PC-9 (cell line): ENCODE results near the gene RALGPS2.

Source experiments
- CTCF ChIP-seq: fragments of 200-600 bp; sonication (generic); conservative IDR thresholded peaks from 2 replicates; pipeline ENCODE4 v1.6.1; 2017; ENCODE audit warnings: mixed run types, antibody characterized with exemption, mild to moderate bottlenecking, moderate library complexity
- EZH2 ChIP-seq: fragments of 200-600 bp; sonication (generic); IDR thresholded peaks from 2 replicates; pipeline ENCODE4 v1.8.0; 2017; ENCODE audit warnings: antibody characterized with exemption, low read depth

- TF ChIP-seq EZH2, result no peak
- TF ChIP-seq CTCF, result no peak
These were observed 34.5 kb upstream of the RALGPS2 start for GRCh38 chr1:178690496-178690895.
